HepG2 (cell line): ENCODE data around the gene TRIM62. TPM values are rescaled to one million over a fixed set of nuclear protein-coding genes. Genes with fewer than 3 reads are reported as not detected.

Experiments
- ATAC-seq: fragments of 200-7000 bp; cut with Tn5 transposase; 3 replicates; pipeline ENCODE4 v1.9.1; 2020; ENCODE audit warnings: mild to moderate bottlenecking, moderate library complexity
- BruUV-seq: library from RNA; stranded (reverse); fragments of 400-500 nt; replicated peaks from 2 replicates; lab custom pipeline; 2021; lab: Mats Ljungman, UMichigan
- CTCF ChIA-PET: fragments of 300-600 bp; formaldehyde crosslinking; extraction: SDS; loops from one replicate; lab custom pipeline; 2021; ENCODE audit warnings: low total read pairs, inconsistent platforms, low intra/inter-chr PET ratio; lab: Yijun Ruan, JAX
- POLR2A ChIA-PET: fragments of 350-600 bp; sonication (Branson Sonifier 250); formaldehyde crosslinking; loops from one replicate; lab custom pipeline; 2020; ENCODE audit warnings: antibody characterized with exemption, inconsistent platforms; lab: Yijun Ruan, JAX
- DNase-seq: peaks from one replicate; pipeline ENCODE4 v3.0.0-alpha.2; 2015; ENCODE audit warnings: low spot score
- FAIRE-seq: peaks from 3 replicates; lab custom pipeline; 2011; peaks lifted over from hg19 to GRCh38; lab: Jason Lieb, UNC
- H2AFZ ChIP-seq: one replicate; pipeline ENCODE4 v1.6.1; 2011; ENCODE audit warnings: low read length, inconsistent platforms
- H3K27ac ChIP-seq: fragments of 300-600 bp; 3 replicates; pipeline ENCODE4 v1.8.0; 2011; ENCODE audit warnings: mixed run types, mild to moderate bottlenecking, mixed read lengths, low read length, inconsistent platforms; ENCODE audit not compliant: insufficient read depth; ENCODE audit errors: extremely low read length
- H3K27me3 ChIP-seq, 2 experiments: fragments of 200-600 bp in 1 of 2; 2 replicates in 1 of 2; 3 replicates in 1 of 2; pipeline versions ENCODE4 v1.6.0 to v1.8.0; 2011; ENCODE audit warnings: low read length in 2 of 2, mild to moderate bottlenecking in 2 of 2, moderate library complexity in 2 of 2, inconsistent platforms in 1 of 2; ENCODE audit not compliant: insufficient read depth in 2 of 2, control insufficient read depth in 1 of 2
- H3K36me3 ChIP-seq, 2 experiments: fragments of 200-600 bp in 1 of 2; replicated peaks in 1 of 2; 2 replicates in 1 of 2; 3 replicates in 1 of 2; pipeline versions ENCODE4 v1.5.1 to v1.8.0; 2011; ENCODE audit warnings: low read length in 2 of 2, inconsistent platforms in 1 of 2; ENCODE audit not compliant: insufficient read depth in 2 of 2, control insufficient read depth in 1 of 2
- H3K4me1 ChIP-seq: 2 replicates; pipeline ENCODE4 v1.5.1; 2012; ENCODE audit warnings: low read length, inconsistent platforms; ENCODE audit not compliant: insufficient read depth
- H3K4me2 ChIP-seq: 2 replicates; pipeline ENCODE4 v1.6.0; 2011; ENCODE audit warnings: low read depth, low read length, inconsistent platforms
- H3K4me3 ChIP-seq, 3 experiments: fragments of 200-600 bp in 1 of 3; sonication (generic), shearing (Covaris generic) in 1 of 3; replicated peaks in 1 of 3; 2 replicates each; pipeline ENCODE4 v1.5.1; 2011 to 2016; ENCODE audit warnings: low read length in 3 of 3, inconsistent platforms in 2 of 3, low read depth in 2 of 3, mild to moderate bottlenecking in 2 of 3, control low read depth in 1 of 3, mixed read lengths in 1 of 3; ENCODE audit not compliant: insufficient read depth in 1 of 3
- H3K79me2 ChIP-seq: one replicate; pipeline ENCODE4 v1.6.1; 2011; ENCODE audit warnings: low read length, inconsistent platforms; ENCODE audit not compliant: insufficient read depth
- H3K9ac ChIP-seq: 2 replicates; pipeline ENCODE4 v1.6.0; 2011; ENCODE audit warnings: mild to moderate bottlenecking, low read depth, low read length, inconsistent platforms; ENCODE audit not compliant: insufficient read depth
- H3K9me3 ChIP-seq: 2 replicates; pipeline ENCODE4 v1.5.1; 2012; ENCODE audit warnings: mild to moderate bottlenecking, low read length
- H4K20me1 ChIP-seq: 2 replicates; pipeline ENCODE4 v1.6.0; 2011; ENCODE audit warnings: inconsistent platforms, mild to moderate bottlenecking, low read length, moderate library complexity; ENCODE audit not compliant: insufficient read depth
- HIVEP1 ChIP-seq: sonication (generic); formaldehyde crosslinking; IDR thresholded peaks from 2 replicates; pipeline ENCODE4 v1.4.0; 2020; ENCODE audit warnings: mild to moderate bottlenecking, missing genetic modification reagents
- TBX2 ChIP-seq: sonication (generic); formaldehyde crosslinking; IDR thresholded peaks from 2 replicates; pipeline ENCODE4 v1.5.0; 2020; ENCODE audit warnings: missing genetic modification reagents, mild to moderate bottlenecking, borderline replicate concordance
- ZFP41 ChIP-seq: sonication (generic); formaldehyde crosslinking; IDR thresholded peaks from 2 replicates; pipeline ENCODE4 v1.4.0; 2020; ENCODE audit warnings: mild to moderate bottlenecking, missing genetic modification reagents, borderline replicate concordance
- ZNF468 ChIP-seq: sonication (generic); formaldehyde crosslinking; IDR thresholded peaks from 2 replicates; pipeline ENCODE4 v1.8.0; 2022; ENCODE audit warnings: mild to moderate bottlenecking, moderate library complexity, missing genetic modification reagents
- ZNF589 ChIP-seq: sonication (generic); formaldehyde crosslinking; conservative IDR thresholded peaks from 2 replicates; pipeline ENCODE4 v1.8.0; 2022; ENCODE audit warnings: mild to moderate bottlenecking, moderate library complexity, missing genetic modification reagents
- ZNF644 ChIP-seq: IDR thresholded peaks from 2 replicates; pipeline ENCODE4 v1.6.1; 2016; ENCODE audit warnings: low read depth
- WGBS: methylation state at CpG from one replicate; pipeline ENCODE4 v1.1.6; 2017; ENCODE audit warnings: low lambda C conversion rate; 5-methylcytosine and 5-hydroxymethylcytosine counted together
- in situ Hi-C: cut with HindIII; loops from 2 replicates; pipeline ENCODE4 v1.10.0; 2017; ENCODE audit warnings: low pct_unique_long_range_greater_than_20kb; ENCODE audit not compliant: extremely low pct_ligation_motif_present
- intact Hi-C: fragments of 100-400 bp; cut with micrococcal nuclease; formaldehyde crosslinking; loops from one replicate; pipeline ENCODE4 v1.10.0; 2022; ENCODE audit not compliant: unreplicated experiment
- polyA plus RNA-seq, 8 experiments: library from polyadenylated mRNA; depleted of rRNA in 3 of 8; stranded (reverse) in 7 of 8; unstranded in 1 of 8; fragments of >200 nt; fragmentation: Illumina TruSeq in 4 of 8; extraction: Trizol in 4 of 8; gene quantifications; 2 replicates each; pipeline versions ENCODE4 v1.2.1 to v1.2.3, GENCODE V29; 2011 to 2016; ENCODE audit warnings: low read depth in 4 of 8, missing spikeins in 1 of 8, mixed read lengths in 1 of 8; ENCODE audit not compliant: insufficient read depth in 1 of 8
- total RNA-seq, 5 experiments: library from RNA; depleted of rRNA; stranded (reverse); fragments of >200 nt; fragmentation: Illumina TruSeq; extraction: Trizol; gene quantifications; 2 replicates each; pipeline ENCODE4 v1.2.3, GENCODE V29; 2016; ENCODE audit warnings: low read depth in 1 of 5
- TF ChIP-seq, protein P1 (sequence below): sonication (generic); formaldehyde crosslinking; IDR thresholded peaks from 2 replicates; pipeline ENCODE4 v1.4.0; 2020; ENCODE audit warnings: mild to moderate bottlenecking, missing genetic modification reagents

TRIM62 gene
- total and polyA plus RNA-seq, 2 of the 13 experiments (the other 11 are each of a cell fraction or from before 2014, with no cell fraction given) = 0.53 to 0.57 TPM

DNA sequence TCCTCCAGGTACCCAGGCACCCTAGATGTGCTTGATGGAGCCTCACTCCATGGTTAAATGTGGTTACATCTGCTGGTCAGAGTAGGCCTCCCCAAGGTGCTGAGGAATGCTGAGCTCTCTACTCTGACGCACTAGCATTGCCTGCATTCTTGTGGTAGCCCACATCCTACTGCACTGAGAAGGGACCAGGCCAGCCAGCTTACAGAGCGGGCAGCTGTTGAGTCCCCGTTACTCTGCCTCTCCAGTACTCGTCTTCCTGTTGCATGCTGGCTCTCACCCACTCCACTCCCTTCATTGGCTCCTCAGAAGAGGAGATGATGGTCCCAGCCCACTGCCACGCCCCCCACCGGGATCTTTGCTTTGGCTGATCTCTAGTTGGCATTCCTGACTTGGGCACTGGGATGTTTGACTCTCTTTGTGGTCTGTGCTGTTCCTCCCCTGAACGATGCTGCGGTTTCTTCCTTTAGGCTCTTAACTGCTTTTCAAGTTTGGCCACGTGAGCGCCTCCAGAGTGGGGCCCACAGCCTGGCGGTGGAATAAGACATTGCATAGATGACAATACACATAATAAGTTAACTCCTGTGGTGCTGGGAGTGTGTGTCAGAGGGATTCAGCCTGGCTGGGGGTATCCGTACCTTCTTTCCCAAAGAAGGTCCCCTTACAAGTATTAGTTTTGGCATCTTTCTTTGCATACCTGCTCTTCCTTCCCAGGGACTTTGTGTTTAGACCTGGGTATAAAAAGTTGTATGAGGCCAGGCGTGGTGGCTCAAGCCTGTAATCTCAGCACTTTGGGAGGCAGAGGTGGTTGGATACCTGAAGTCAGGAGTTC is 82.3 kb downstream of the TRIM62 start:
- ATAC-seq (no peak), DNase-seq (no peak), FAIRE-seq (no peak)
- Histone ChIP-seq H3K4me3 (no peak overlapping the region), H4K20me1 (no peaks in the 10 kb centered on the region), H3K9ac (no peak overlapping the region), H3K4me1 (no peaks in the 10 kb centered on the region), H3K27ac (no peak overlapping the region), H3K36me3 (peaks cover 0 to 2% of the 10 kb centered on the region in 2 experiments; a peak in 1 of 5 replicates), H2AFZ (no peak overlapping the region), H3K79me2 (no peaks in the 10 kb centered on the region), H3K4me2 (no peak overlapping the region), H3K9me3 (no peaks in the 10 kb centered on the region), H3K27me3 (no peaks in the 10 kb centered on the region)
- in situ Hi-C loops = no loop called here
- intact Hi-C loops = no loop called here
- POLR2A ChIA-PET = no interaction called here
- BruUV-seq = no TSS peak
- CTCF ChIA-PET = no interaction called here
- WGBS = 89% methylated on average over 13 of the region's 13 CpGs
- TF ChIP-seq HIVEP1 = no peak
- no peak for TF ChIP-seq ZFP41 (CRISPR knock-in tag)
- no peak for TF ChIP-seq ZNF589
- TF ChIP-seq ZNF644 (CRISPR knock-in tag) = no peak
- TF ChIP-seq TBX2 = no peak
- TF ChIP-seq ZNF468 (CRISPR knock-in tag) = no peak
- TF ChIP-seq, protein P1, sequence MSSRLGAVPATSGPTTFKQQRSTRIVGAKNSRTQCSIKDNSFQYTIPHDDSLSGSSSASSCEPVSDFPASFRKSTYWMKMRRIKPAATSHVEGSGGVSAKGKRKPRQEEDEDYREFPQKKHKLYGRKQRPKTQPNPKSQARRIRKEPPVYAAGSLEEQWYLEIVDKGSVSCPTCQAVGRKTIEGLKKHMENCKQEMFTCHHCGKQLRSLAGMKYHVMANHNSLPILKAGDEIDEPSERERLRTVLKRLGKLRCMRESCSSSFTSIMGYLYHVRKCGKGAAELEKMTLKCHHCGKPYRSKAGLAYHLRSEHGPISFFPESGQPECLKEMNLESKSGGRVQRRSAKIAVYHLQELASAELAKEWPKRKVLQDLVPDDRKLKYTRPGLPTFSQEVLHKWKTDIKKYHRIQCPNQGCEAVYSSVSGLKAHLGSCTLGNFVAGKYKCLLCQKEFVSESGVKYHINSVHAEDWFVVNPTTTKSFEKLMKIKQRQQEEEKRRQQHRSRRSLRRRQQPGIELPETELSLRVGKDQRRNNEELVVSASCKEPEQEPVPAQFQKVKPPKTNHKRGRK (CRISPR knock-in tag) = no peak
